NCI-H69 (cell line): ENCODE results near the gene HERPUD1.

Experiments
- DNase-seq: peaks from one replicate; lab custom pipeline; 2025; lab: John Stamatoyannopoulos, UW

Gene HERPUD1

DNA sequence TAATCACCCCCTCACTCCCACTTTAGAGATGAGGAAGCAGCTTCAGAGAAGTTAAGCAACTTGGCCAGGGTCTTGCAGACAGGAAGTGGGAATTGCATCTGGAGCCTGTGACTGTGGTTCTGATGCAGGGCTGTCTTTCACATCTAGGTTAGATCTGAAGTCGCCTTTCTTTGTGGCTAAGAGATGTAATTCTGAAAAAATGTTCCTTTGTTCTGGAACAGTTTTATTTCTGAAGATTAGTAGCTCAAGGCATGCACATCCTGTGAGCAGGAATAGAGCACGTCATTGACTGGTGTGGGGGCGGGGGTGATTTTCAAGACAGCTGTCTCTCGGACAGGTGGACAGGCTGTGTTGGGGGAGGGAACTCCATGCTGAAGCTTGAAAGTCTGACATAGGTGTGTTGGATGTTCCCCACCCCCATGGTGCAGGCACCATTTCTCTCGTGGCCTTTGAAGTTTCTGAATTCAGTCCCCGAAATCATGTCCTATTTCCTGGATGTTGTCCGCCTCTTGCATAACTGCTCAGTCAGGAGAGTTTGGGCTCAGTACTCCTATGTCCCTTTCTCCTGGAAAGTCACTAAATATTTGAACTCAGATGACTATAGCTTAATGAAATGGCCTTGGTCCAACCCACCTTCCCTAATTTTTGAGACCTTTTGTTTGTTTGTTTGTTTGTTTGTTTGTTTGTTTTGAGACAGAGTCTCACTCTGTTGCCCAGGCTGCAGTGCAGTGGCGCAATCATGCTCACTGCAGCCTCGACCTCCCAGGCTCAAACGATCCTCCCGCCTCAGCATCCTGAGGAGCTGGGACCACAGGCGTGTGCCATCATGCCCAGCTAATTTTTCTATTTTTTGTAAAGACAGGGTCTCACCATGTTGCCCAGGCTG, 21.0 kb upstream of the HERPUD1 start:
- DNase-seq, result peak; percentile 2

DNA sequence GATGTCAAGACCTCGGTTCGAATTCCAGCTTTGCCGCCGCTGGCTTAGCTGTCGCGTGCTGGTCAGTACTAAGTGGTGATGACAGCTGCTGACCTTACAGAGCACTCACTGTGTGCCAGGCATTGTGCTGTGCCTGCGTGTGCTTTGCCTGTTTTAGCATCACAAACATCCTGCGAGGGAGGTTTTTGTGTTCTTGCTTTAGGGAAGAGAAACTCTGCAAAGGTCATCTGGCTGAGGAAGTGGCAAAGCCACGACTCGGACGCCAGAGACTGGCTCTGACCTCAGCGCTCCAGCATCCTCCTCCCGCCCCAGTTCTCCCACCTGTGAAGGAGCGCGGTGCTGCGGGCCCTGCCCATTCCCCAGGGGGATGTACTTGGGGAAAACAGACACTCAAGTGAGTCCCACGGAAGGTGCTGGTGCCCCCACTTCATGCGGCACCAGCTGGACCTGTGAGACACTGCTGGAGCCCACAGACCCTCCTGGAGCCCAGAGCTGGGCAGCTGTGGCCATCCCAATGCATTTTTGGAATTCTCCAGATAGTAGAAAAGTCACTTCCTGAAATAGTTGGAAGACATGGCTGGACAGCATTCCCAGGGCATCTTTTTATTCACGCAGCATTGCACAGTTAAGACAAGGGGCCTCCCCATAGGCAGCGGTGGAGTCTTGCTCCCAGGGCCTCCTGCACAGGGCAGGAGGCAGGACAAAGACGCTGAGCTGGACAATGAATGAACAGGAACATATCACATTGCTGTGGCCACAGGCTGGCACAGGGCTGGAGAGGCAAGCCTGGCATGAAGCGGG, 20.0 kb upstream of the HERPUD1 start:
- no peak for DNase-seq

- DNase-seq, result no peak
Observed at GRCh38 chr16:56912746-56913708, 18.9 kb upstream of the HERPUD1 start.

- DNase-seq, result no peak
Observed at GRCh38 chr16:56914896-56915295, 17.0 kb upstream of the HERPUD1 start.

GRCh38 chr16:56915336-56916119, 16.4 kb upstream of the HERPUD1 start:
- DNase-seq, result no peak

DNA sequence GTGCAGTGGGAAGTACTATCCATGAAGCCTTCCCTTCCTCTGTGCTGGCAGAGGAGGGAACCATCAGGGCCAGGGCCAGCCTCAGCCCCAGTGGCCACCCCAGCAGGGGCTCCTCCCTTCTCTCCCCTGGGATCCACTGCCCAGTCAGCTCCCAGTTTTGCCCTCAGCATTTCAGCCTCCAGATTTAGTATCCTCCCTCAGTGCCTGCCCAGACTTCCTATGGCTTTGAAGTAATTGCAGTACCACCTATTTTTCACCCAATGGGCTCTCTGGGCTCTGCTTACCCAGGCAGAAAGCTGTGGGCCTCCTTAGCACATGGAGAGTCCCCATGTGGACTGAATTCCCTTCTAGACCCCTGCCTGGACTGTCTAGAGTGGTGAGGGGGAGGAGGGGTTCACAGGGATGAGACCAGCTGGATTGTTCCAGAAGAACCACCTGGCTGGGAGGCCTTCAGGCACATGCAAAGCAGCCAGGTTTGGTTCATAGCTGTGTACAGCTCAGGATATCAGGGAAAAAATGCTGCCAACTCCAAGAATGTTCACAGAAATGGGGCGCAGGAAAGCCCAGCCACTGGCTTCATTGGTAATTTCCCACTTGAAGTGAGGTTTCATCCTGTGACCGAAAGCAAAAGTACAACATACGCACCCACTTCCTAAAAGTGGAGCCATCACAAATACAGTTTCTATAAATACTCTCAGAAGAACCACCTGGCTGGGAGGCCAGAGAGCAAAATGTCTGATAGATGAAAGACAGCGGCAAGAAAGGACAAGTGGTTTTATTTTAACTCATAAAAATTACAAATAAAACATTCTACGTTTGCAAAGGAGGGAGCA, 15.2 kb upstream of the HERPUD1 start:
- DNase-seq, result no peak

DNA sequence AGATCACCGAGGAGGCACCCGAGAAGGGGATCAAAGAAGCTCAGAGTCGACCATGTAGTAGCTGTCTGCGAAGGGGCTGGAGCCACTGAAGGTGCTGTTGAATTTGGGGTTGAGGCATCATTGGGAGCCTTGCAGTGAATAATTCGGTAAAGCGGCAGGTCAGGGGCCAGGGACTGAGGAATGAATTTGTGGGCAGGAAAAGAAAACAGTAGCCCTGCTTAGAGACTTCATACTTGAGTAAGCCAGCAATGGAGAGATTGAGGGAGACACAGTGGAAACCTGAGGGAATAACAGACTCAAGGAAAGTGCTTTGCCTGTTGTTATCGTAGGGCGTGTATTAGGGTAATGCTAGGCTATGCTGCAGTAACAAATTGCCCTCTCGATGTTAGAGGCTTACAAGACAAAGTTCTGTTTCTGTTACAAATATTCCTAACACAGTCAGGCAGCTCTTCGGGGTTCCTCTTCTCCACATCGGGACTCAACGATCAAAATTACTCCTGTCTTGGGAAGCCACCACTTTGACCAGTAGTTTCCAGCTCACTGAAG, 13.4 kb upstream of the HERPUD1 start:
- no peak for DNase-seq

DNA sequence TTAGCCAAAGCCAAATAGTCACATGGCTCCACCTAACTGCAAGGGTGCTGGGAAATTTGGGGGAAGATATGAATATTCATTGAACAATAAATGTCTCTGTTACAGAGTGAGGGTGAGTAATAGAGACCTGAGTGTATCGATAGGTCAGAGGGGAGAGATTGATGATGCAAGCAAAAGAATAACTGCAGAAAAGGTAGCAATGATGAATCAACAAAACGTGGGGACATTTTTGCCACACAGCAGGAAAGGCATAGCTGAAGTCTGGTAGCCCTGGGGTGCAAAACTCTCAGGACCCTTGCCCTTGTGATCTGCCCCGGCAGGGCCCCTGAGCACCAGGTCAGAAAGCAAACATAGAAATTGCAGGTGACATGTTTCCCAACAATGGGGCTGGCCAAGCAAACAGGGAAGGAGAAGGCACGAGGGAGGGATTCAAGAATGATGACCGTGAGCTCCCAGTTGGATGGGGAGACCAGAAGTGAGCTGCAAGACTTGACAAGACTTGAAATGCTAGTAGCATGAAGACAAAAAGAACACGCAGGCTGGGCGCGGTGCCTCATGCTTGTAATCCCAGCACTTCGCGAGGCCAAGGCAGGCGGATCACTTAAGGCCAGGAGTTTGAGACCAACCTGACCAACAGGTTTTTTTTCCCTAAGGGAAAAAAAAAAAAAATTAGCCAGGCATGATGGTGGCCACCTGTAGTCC, 12.7 kb upstream of the HERPUD1 start:
- no peak for DNase-seq

- DNase-seq, result no peak
Observed at GRCh38 chr16:56921571-56921970, 10.4 kb upstream of the HERPUD1 start.

GRCh38 chr16:56923481-56924091, 8.4 kb upstream of the HERPUD1 start:
- DNase-seq, result no peak

- no peak for DNase-seq
Observed at GRCh38 chr16:56927471-56927870, 4.5 kb upstream of the HERPUD1 start.

GRCh38 chr16:56929639-56930038, 2.3 kb upstream of the HERPUD1 start:
- DNase-seq, result no peak

- peak; percentile 54 for DNase-seq
Observed at GRCh38 chr16:56930486-56931270, 1.3 kb upstream of the HERPUD1 start.

DNA sequence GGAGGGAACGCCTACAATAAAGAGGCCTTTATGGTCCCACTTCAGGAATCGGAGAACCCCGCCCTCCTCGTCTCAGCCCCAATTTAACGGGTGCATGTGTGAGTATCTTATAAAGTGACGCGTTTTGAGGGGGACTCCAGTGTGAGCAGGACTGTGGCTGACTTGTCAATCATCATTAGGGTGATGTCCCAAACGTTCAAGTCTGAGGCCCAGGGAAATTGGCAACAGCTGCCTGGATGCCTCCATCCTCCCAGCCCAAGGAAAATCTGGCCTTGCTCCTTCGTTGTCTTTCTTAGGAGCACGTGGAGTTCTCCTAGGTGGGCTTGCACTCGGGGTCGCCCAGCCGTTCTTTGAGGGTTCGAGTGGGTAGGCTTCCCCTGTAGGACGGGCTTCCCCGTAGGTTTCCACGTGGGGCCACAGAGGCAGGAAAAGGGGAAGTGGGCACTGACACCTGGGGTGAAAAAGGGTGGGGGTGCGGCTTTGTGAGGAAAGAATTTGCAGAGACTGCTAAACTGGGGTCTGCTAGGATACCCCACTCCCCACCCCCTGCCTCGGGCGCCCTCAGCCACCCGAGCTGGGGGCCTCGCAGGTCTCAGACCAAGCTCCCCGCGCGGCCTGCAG, 561 bp upstream of the HERPUD1 start:
- peak; percentile 41 for DNase-seq

- peak; percentile 65 for DNase-seq
Observed at GRCh38 chr16:56932721-56933619, 1.0 kb downstream of the HERPUD1 start.

DNA sequence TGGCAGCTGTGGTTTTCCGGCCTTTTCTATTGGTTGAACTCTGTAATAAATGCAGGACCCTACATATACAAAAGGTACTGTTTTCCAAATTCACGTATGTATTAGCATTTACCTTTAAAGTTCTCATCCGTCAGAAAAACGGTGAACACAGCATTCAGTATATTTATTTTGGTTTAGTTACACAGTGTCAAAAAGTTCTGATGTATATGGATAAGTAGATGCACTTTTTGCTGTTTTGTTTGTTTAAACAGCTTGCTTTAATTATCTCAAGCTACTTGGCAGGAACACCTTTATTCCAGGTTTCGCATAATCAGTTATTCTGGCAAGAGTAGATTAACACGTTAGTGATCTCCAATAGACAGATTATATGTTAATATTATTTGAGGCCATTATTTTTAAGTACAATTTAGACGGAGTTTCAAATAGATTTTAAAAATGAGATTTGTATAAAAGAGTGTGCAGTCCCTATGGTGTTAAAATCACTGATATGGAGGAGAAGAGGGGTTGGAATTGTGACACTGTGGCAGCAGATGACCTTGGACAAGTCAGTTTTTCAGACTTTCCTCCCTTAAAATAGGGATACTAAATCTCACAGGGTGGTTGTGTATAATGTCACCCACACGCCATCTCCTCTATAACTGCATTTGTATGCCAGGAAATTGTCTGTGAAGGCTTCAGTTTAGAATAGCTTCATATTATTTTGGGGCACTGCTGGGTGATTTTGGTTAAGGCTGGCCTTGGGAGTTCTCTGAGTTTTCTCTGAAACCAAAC, 2.1 kb downstream of the HERPUD1 start:
- DNase-seq, result peak; percentile 16
